Heart left ventricle (tissue), 13 donors: ENCODE data around the gene PTK6.

Source experiments
- POLR2A ChIP-seq, 2 donors: fragments of 450-650 bp; IDR thresholded peaks; one replicate each; pipeline ENCODE4 v1.6.1; 2017; ENCODE audit warnings: antibody characterized with exemption in 2 of 2, mild to moderate bottlenecking in 2 of 2, moderate library complexity in 2 of 2
- TF ChIP-seq, protein P1 (sequence below), 12 donors: fragments of 200-600 bp; sonication (generic) in 4 of 12; IDR thresholded peaks; one replicate each; pipeline versions ENCODE4 v1.5.0 to v1.8.0; 2018 to 2022; ENCODE audit warnings: antibody characterized with exemption in 12 of 12, mild to moderate bottlenecking in 5 of 12
- donor health status: ischemic (EF 13 %, LVEDD 7.1; RV severe dilation, severe dysfunction).
- donor health status: DM: no; HTN: yes; CAD: no.
- donor health status: DM: no; HTN: no; CAD: no.
- donor health status: ischemic (EF 25% LVEDD 6.9; RV normal size, moderate dysfunction).
- donor health status: ischemic (EF 25% LVEDD 5.7; RV mildly dilated, moderate dysfunction).
- donor health status: ischemic (EF 35%, LVEDD 5.7; RV mildly dilated, moderate dysfunction).
- donor health status: nonischemic (EF 11% LVEDD 7.7; RV severe dilation, severe dysfunction).
- donor health status: DM: yes; HTN: yes; CAD: no.
- donor health status: PGD.
- donor health status: ischemic (EF 29% LVEDD 5.4; RV normal size, mild dysfunction).
- donor health status: nonischemic (EF 23%, LVEDD 6.1; RV moderate dilation, normal function).

DNA sequence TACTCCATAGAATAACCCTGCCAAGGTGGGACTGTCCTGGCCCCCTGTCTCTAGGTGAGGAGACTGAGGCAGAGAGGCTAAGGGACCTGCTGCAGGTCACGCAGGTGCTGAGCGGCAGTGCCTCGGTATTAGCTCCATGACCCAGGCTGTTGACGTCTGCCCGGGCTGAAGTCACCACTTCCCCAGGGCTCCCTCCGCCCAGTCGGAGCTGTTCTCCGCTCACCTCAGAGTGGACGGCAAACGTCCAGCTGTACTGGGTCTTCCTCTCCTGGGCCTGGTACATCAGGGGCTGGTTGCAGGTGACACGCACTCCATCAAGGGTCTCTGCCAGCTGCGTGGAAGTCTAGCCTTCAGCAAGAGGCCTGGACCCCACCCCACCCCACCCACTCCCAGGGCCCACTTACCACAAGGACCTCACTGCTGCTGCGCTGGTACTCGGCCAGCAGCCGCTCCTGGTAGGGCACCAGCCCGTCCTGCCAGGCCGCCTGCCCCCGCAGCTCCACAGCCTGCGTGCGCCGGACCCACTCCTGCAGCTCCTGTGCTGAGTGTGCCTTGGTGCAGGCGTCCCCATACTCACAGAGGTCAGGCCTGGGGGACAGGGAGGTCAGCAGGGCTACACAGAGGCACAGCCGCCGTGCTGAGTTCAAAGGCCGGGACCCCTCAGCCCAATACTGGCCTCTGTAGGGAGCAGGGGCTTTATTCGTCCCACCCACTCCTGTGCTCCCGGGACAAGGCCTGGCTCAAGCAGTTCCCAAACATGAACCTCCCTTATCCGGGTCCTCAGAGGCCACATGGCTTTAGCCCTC is 33.3 kb upstream of the PTK6 start:
- TF ChIP-seq, protein P1, sequence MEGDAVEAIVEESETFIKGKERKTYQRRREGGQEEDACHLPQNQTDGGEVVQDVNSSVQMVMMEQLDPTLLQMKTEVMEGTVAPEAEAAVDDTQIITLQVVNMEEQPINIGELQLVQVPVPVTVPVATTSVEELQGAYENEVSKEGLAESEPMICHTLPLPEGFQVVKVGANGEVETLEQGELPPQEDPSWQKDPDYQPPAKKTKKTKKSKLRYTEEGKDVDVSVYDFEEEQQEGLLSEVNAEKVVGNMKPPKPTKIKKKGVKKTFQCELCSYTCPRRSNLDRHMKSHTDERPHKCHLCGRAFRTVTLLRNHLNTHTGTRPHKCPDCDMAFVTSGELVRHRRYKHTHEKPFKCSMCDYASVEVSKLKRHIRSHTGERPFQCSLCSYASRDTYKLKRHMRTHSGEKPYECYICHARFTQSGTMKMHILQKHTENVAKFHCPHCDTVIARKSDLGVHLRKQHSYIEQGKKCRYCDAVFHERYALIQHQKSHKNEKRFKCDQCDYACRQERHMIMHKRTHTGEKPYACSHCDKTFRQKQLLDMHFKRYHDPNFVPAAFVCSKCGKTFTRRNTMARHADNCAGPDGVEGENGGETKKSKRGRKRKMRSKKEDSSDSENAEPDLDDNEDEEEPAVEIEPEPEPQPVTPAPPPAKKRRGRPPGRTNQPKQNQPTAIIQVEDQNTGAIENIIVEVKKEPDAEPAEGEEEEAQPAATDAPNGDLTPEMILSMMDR (IDR thresholded peaks at IDR 0.05) = no peak
- TF ChIP-seq POLR2A (IDR thresholded peaks at IDR 0.05) = no peak
